Mesenchymal stem cell (in vitro differentiated cells and primary cell): Measurements from ENCODE around the gene KLHL3.

Experiments
- DNase-seq: peaks from one replicate; pipeline ENCODE4 v3.0.0-alpha.2; 2013
- H2AFZ ChIP-seq: one replicate; pipeline ENCODE4 v1.6.1; 2013; ENCODE audit warnings: low read depth, mild to moderate bottlenecking, control low read depth, inconsistent platforms, low read length, moderate library complexity
- H2AK5ac ChIP-seq: 2 replicates; pipeline ENCODE4 v1.6.1; 2013; ENCODE audit warnings: low read length, moderate library complexity, mild to moderate bottlenecking, inconsistent platforms; ENCODE audit not compliant: severe bottlenecking
- H2BK120ac ChIP-seq: one replicate; pipeline ENCODE4 v1.6.1; 2013; ENCODE audit warnings: low read depth, mild to moderate bottlenecking, inconsistent platforms, low read length, moderate library complexity
- H2BK12ac ChIP-seq, 2 experiments: one replicate each; pipeline ENCODE4 v1.6.1; 2013; ENCODE audit warnings: inconsistent platforms in 2 of 2, low read length in 2 of 2, mild to moderate bottlenecking in 2 of 2, moderate library complexity in 2 of 2, control low read depth in 1 of 2
- H2BK15ac ChIP-seq: one replicate; pipeline ENCODE4 v1.6.1; 2013; ENCODE audit warnings: mild to moderate bottlenecking, low read depth, inconsistent platforms; ENCODE audit not compliant: poor library complexity, severe bottlenecking
- H2BK5ac ChIP-seq: 2 replicates; pipeline ENCODE4 v1.6.1; 2013; ENCODE audit warnings: low read depth, mild to moderate bottlenecking, low read length, control low read depth, inconsistent platforms; ENCODE audit not compliant: poor library complexity, severe bottlenecking
- H3K14ac ChIP-seq, 2 experiments: one replicate each; pipeline ENCODE4 v1.6.1; 2013; ENCODE audit warnings: inconsistent platforms in 2 of 2, low read length in 2 of 2, control low read depth in 1 of 2, mild to moderate bottlenecking in 1 of 2, moderate library complexity in 1 of 2
- H3K18ac ChIP-seq, 2 experiments: one replicate each; pipeline ENCODE4 v1.6.1; 2013; ENCODE audit warnings: inconsistent platforms in 2 of 2, low read length in 2 of 2, control low read depth in 1 of 2, low read depth in 1 of 2, mild to moderate bottlenecking in 1 of 2
- H3K23ac ChIP-seq, 2 experiments: one replicate each; pipeline ENCODE4 v1.6.1; 2013; ENCODE audit warnings: inconsistent platforms in 2 of 2, low read length in 2 of 2, mild to moderate bottlenecking in 2 of 2, moderate library complexity in 2 of 2, control low read depth in 1 of 2
- H3K27ac ChIP-seq: 2 replicates; pipeline ENCODE4 v1.5.1; 2013; ENCODE audit warnings: mild to moderate bottlenecking, moderate library complexity, low read length, control low read depth, inconsistent platforms; ENCODE audit not compliant: poor library complexity, severe bottlenecking
- H3K27me3 ChIP-seq, 2 experiments: 2 replicates each; pipeline versions ENCODE4 v1.6.1 to v1.7.0; 2013; ENCODE audit warnings: low read length in 2 of 2, mild to moderate bottlenecking in 2 of 2, moderate library complexity in 2 of 2, control low read depth in 1 of 2, inconsistent platforms in 1 of 2; ENCODE audit not compliant: control insufficient read depth in 1 of 2, insufficient read depth in 1 of 2
- H3K36me3 ChIP-seq, 2 experiments: 2 replicates each; pipeline versions ENCODE4 v1.6.1 to v1.7.0; 2013; ENCODE audit warnings: low read length in 2 of 2, control low read depth in 1 of 2, inconsistent platforms in 1 of 2, low read depth in 1 of 2, mild to moderate bottlenecking in 1 of 2; ENCODE audit not compliant: insufficient read depth in 2 of 2, control insufficient read depth in 1 of 2
- H3K4ac ChIP-seq, 2 experiments: one replicate each; pipeline ENCODE4 v1.6.1; 2013; ENCODE audit warnings: inconsistent platforms in 2 of 2, low read length in 2 of 2, mild to moderate bottlenecking in 2 of 2, moderate library complexity in 2 of 2, control low read depth in 1 of 2, low read depth in 1 of 2
- H3K4me1 ChIP-seq: 2 replicates; pipeline ENCODE4 v1.6.1; 2013; ENCODE audit warnings: low read depth, low read length, control low read depth; ENCODE audit not compliant: control insufficient read depth, insufficient read depth
- H3K4me2 ChIP-seq: 2 replicates; pipeline ENCODE4 v1.6.1; 2013; ENCODE audit warnings: low read length, mild to moderate bottlenecking, inconsistent platforms; ENCODE audit not compliant: poor library complexity, severe bottlenecking
- H3K4me3 ChIP-seq, 2 experiments: 2 replicates each; pipeline versions ENCODE4 v1.5.1 to v1.7.0; 2013; ENCODE audit warnings: low read length in 2 of 2, mild to moderate bottlenecking in 2 of 2, control low read depth in 1 of 2, low read depth in 1 of 2; ENCODE audit not compliant: insufficient read depth in 1 of 2
- H3K79me1 ChIP-seq: replicated peaks from 2 replicates; pipeline ENCODE4 v1.6.1; 2013; ENCODE audit warnings: mild to moderate bottlenecking, control low read depth, low read length, inconsistent platforms; ENCODE audit not compliant: poor library complexity, severe bottlenecking
- H3K9ac ChIP-seq: 2 replicates; pipeline ENCODE4 v1.7.0; 2013; ENCODE audit warnings: mild to moderate bottlenecking, low read length, moderate library complexity
- H3K9me3 ChIP-seq: 2 replicates; pipeline ENCODE4 v1.7.0; 2013; ENCODE audit warnings: mild to moderate bottlenecking, low read length; ENCODE audit not compliant: control insufficient read depth
- H4K8ac ChIP-seq: one replicate; pipeline ENCODE4 v1.6.1; 2013; ENCODE audit warnings: inconsistent platforms, mild to moderate bottlenecking, low read length, moderate library complexity
- H4K91ac ChIP-seq: one replicate; pipeline ENCODE4 v1.6.1; 2013; ENCODE audit warnings: mild to moderate bottlenecking, low read length, inconsistent platforms
- WGBS: methylation state at CpG from one replicate; pipeline ENCODE4 v1.1.7; 2013; ENCODE audit warnings: mixed read lengths; 5-methylcytosine and 5-hydroxymethylcytosine counted together

The KLHL3 gene

DNA sequence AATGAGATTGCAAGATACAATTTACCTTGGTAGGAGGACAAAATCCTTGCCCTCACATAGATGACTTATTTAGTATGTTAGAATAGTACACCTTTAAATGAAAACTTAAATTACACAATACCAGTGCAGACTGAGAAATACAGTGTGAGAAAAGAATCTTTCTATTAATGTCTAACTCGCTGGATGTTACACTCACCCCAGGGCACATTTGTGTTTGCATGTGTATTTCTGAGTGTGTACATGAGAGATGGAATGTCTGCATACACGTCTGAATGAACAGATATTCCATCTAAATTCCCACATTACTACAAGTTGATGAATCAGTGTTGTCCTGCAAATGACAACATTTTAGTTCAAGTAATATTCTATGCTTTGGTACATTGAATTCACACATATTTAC is 99.8 kb downstream of the KLHL3 start:
- no peak overlapping the region for H3K23ac ChIP-seq
- H3K4me3 ChIP-seq = no peak overlapping the region
- H2BK5ac ChIP-seq = no peak overlapping the region
- no peak overlapping the region for H2BK120ac ChIP-seq
- no peak overlapping the region for H3K4me2 ChIP-seq
- H2BK15ac ChIP-seq = no peak overlapping the region
- no peak overlapping the region for H3K9ac ChIP-seq
- peaks cover 4% of the 10 kb centered on the region for H3K4me1 ChIP-seq
- no peak overlapping the region for H2BK12ac ChIP-seq
- H4K91ac ChIP-seq = no peak overlapping the region
- H2AK5ac ChIP-seq = no peak overlapping the region
- H4K8ac ChIP-seq = no peak overlapping the region
- no peaks in the 10 kb centered on the region for H3K27me3 ChIP-seq
- H3K4ac ChIP-seq = no peak overlapping the region
- peaks cover 10% of the 10 kb centered on the region for H3K9me3 ChIP-seq
- WGBS = no CpG with 5 or more reads among the region's 2 CpGs
- no peaks in the 10 kb centered on the region for H3K79me1 ChIP-seq
- H3K27ac ChIP-seq = peak overlapping the region; percentile 39
- DNase-seq = no peak
- H2AFZ ChIP-seq = no peak overlapping the region
- H3K14ac ChIP-seq = no peak overlapping the region
- no peak overlapping the region for H3K18ac ChIP-seq
- peaks cover 0 to 4% of the 10 kb centered on the region in 2 experiments for H3K36me3 ChIP-seq

DNA sequence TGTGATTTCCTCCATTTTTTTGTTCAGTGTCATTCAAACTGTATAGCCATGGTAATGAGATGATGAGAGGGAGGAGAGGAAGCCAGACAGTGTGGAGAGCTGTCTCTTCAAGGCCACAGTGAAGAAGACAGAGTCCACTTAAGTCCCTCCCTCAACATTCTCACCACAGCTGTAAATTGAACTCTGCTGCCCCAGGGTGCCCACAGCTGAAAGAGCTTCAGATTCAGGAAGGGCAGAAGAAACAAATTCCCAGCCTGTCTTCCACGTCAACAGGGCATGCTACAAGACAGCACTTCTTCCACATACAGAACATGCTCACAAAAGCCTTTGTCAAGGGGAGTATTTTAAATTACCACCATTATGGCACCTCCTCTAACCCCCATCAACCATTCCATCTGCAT is 100.4 kb downstream of the KLHL3 start:
- peaks cover 10% of the 10 kb centered on the region for H3K9me3 ChIP-seq
- no peak overlapping the region for H2AK5ac ChIP-seq
- no peak overlapping the region for H2BK12ac ChIP-seq
- no peak overlapping the region for H2BK15ac ChIP-seq
- no peak for DNase-seq
- H3K27me3 ChIP-seq = no peaks in the 10 kb centered on the region
- no peak overlapping the region for H3K4ac ChIP-seq
- no peak overlapping the region for H3K4me3 ChIP-seq
- no peak overlapping the region for H3K9ac ChIP-seq
- H2AFZ ChIP-seq = no peak overlapping the region
- no peak overlapping the region for H3K23ac ChIP-seq
- peak overlapping the region; percentile 3 for H3K4me2 ChIP-seq
- H2BK120ac ChIP-seq = no peak overlapping the region
- no peak overlapping the region for H4K91ac ChIP-seq
- no peaks in the 10 kb centered on the region for H3K79me1 ChIP-seq
- no peak overlapping the region for H3K14ac ChIP-seq
- H3K27ac ChIP-seq = peak overlapping the region; percentile 39
- H2BK5ac ChIP-seq = peak overlapping the region; percentile 10
- no peak overlapping the region for H3K18ac ChIP-seq
- 67% methylated on average over 1 of the region's 1 CpG for WGBS
- peaks cover 0 to 4% of the 10 kb centered on the region in 2 experiments for H3K36me3 ChIP-seq
- H4K8ac ChIP-seq = no peak overlapping the region
- peaks cover 6% of the 10 kb centered on the region for H3K4me1 ChIP-seq

DNA sequence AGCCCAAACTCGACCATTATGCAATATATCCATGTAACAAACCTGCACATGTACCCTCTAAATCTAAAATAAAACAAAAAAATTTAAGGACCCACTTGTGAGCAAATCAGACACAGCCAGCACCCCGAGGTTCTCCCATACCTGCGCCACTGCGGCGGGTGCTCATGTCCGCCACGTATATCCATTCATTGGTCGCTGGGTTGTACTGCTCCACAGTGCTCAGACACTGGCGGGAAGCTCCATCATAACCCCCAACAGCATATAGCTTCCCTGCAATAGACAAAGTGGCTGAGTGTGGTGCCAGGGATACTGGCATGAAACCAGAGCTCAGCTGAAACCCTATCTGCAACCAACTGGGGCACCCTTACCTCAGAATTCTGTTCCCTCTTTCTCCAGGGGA is 102.0 kb downstream of the KLHL3 start:
- Histone ChIP-seq H3K27me3 (no peaks in the 10 kb centered on the region), H2BK15ac (no peak overlapping the region), H3K4me1 (peaks cover 9% of the 10 kb centered on the region), H2AK5ac (no peak overlapping the region), H3K9me3 (peaks cover 10% of the 10 kb centered on the region), H4K91ac (no peak overlapping the region), H2BK120ac (no peak overlapping the region), H2BK12ac (no peak overlapping the region), H3K4me3 (no peak overlapping the region), H3K23ac (no peak overlapping the region), H3K4me2 (no peak overlapping the region), H3K9ac (no peak overlapping the region), H2BK5ac (no peak overlapping the region), H4K8ac (no peak overlapping the region), H3K18ac (no peak overlapping the region), H3K27ac (no peak overlapping the region), H3K14ac (no peak overlapping the region), H3K36me3 (peaks cover 0 to 4% of the 10 kb centered on the region in 2 experiments), H2AFZ (no peak overlapping the region), H3K4ac (no peak overlapping the region), H3K79me1 (no peaks in the 10 kb centered on the region)
- DNase-seq = no peak
- 93% methylated on average over 9 of the region's 9 CpGs for WGBS

DNA sequence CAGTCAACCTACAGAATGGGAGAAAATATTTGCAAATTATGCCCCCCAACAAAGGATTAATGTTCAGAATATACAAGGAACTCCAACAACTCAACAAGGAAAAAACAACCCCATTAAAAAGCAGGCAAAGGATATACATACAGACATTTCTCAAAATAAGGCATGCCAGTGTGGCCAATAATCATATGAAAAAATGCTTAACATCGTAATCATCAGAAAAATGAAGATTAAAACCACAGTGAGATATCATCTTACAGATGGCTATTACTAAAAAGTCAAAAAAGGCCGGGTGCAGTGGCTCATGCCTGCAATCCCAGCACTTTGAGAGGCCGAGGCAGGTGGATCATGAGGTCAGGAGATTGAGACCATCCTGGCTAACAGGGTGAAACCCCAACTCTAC is 103.2 kb downstream of the KLHL3 start:
- no peak overlapping the region for H3K14ac ChIP-seq
- no peak for DNase-seq
- peaks cover 6% of the 10 kb centered on the region for H3K9me3 ChIP-seq

More for the DNA sequence above, 103.2 kb downstream of the KLHL3 start:
- Histone ChIP-seq H2BK15ac (no peak overlapping the region), H4K8ac (no peak overlapping the region), H2AFZ (no peak overlapping the region), H3K36me3 (peaks cover 2 to 4% of the 10 kb centered on the region in 2 experiments), H3K4me2 (no peak overlapping the region), H2BK12ac (no peak overlapping the region), H3K79me1 (no peaks in the 10 kb centered on the region), H2BK5ac (no peak overlapping the region), H3K27me3 (no peaks in the 10 kb centered on the region), H4K91ac (no peak overlapping the region), H3K4me3 (no peak overlapping the region), H3K4ac (no peak overlapping the region), H3K27ac (no peak overlapping the region), H3K23ac (no peak overlapping the region), H3K18ac (no peak overlapping the region), H2BK120ac (no peak overlapping the region), H2AK5ac (no peak overlapping the region), H3K9ac (no peak overlapping the region), H3K4me1 (peaks cover 9% of the 10 kb centered on the region)
- WGBS = 97% methylated on average over 3 of the region's 3 CpGs
